SU-DHL-6 (cell line): ENCODE results near the gene TOP1.

Experiments used
- H2AFZ ChIP-seq: fragments of 200-600 bp; sonication (generic); 2 replicates; pipeline ENCODE4 v1.6.1; 2014; ENCODE audit warnings: low read depth, mild to moderate bottlenecking, moderate library complexity, mixed read lengths, antibody characterized with exemption, low read length; ENCODE audit not compliant: severe bottlenecking
- H3F3A ChIP-seq: fragments of 200-600 bp; shearing (Covaris generic); 2 replicates; pipeline ENCODE4 v1.6.0; 2016; ENCODE audit warnings: antibody characterized with exemption, mild to moderate bottlenecking; ENCODE audit not compliant: insufficient read depth
- H3K27ac ChIP-seq: fragments of 200-600 bp; sonication (generic); 2 replicates; pipeline ENCODE4 v1.5.1; 2016; ENCODE audit warnings: low read depth, mild to moderate bottlenecking, low read length, moderate library complexity, mixed read lengths
- H3K27me3 ChIP-seq: fragments of 200-600 bp; sonication (generic), shearing (Covaris generic); 2 replicates; pipeline ENCODE4 v1.6.0; 2014; ENCODE audit warnings: mild to moderate bottlenecking, low read length
- H3K36me3 ChIP-seq: fragments of 200-600 bp; sonication (generic); 2 replicates; pipeline ENCODE4 v1.6.1; 2014; ENCODE audit warnings: mild to moderate bottlenecking, low read length, mixed read lengths
- H3K4me2 ChIP-seq: fragments of 300-600, 200-600 bp; shearing (Covaris generic), sonication (generic); 2 replicates; pipeline ENCODE4 v1.6.0; 2014; ENCODE audit warnings: low read length, low read depth, mild to moderate bottlenecking; ENCODE audit not compliant: poor library complexity, severe bottlenecking
- H3K4me3 ChIP-seq: fragments of 200-600 bp; sonication (generic); 2 replicates; pipeline ENCODE4 v1.5.1; 2014; ENCODE audit warnings: antibody characterized with exemption, low read length, mild to moderate bottlenecking, mixed read lengths; ENCODE audit not compliant: insufficient read depth, poor library complexity, severe bottlenecking
- H3K79me2 ChIP-seq: fragments of 200-600 bp; sonication (generic); 2 replicates; pipeline ENCODE4 v1.6.1; 2014; ENCODE audit warnings: mild to moderate bottlenecking, low read length, moderate library complexity; ENCODE audit not compliant: insufficient read depth
- H3K9ac ChIP-seq: fragments of 200-600 bp; sonication (generic); 2 replicates; pipeline ENCODE4 v1.7.0; 2014; ENCODE audit warnings: mild to moderate bottlenecking, low read length
- H3K9me2 ChIP-seq: fragments of 200-600 bp; sonication (generic); replicated peaks from 2 replicates; pipeline ENCODE4 v1.6.1; 2014; ENCODE audit warnings: low read length; ENCODE audit not compliant: insufficient read depth
- H3K9me3 ChIP-seq: fragments of 200-600 bp; sonication (generic); 2 replicates; pipeline ENCODE4 v1.6.1; 2014; ENCODE audit warnings: low read length, mixed read lengths; ENCODE audit not compliant: insufficient read depth
- H4K20me1 ChIP-seq: fragments of 200-600 bp; sonication (generic); 2 replicates; pipeline ENCODE4 v1.6.1; 2014; ENCODE audit warnings: low read depth, mild to moderate bottlenecking, antibody characterized with exemption, low read length, moderate library complexity, mixed read lengths
- EZH2phosphoT487 ChIP-seq: fragments of 200-600 bp; sonication (generic), shearing (Covaris generic); conservative IDR thresholded peaks from 2 replicates; pipeline ENCODE4 v1.6.1; 2018; ENCODE audit warnings: mild to moderate bottlenecking, antibody characterized with exemption, low read length, moderate library complexity, mixed read lengths
- TF ChIP-seq, protein P1 (sequence below): fragments of 200-600 bp; sonication (generic); IDR thresholded peaks from one replicate; pipeline ENCODE4 v1.5.1; 2017; ENCODE audit warnings: antibody characterized with exemption, mild to moderate bottlenecking, low read length, moderate library complexity; ENCODE audit not compliant: insufficient read depth, poor library complexity, severe bottlenecking

Gene TOP1

DNA sequence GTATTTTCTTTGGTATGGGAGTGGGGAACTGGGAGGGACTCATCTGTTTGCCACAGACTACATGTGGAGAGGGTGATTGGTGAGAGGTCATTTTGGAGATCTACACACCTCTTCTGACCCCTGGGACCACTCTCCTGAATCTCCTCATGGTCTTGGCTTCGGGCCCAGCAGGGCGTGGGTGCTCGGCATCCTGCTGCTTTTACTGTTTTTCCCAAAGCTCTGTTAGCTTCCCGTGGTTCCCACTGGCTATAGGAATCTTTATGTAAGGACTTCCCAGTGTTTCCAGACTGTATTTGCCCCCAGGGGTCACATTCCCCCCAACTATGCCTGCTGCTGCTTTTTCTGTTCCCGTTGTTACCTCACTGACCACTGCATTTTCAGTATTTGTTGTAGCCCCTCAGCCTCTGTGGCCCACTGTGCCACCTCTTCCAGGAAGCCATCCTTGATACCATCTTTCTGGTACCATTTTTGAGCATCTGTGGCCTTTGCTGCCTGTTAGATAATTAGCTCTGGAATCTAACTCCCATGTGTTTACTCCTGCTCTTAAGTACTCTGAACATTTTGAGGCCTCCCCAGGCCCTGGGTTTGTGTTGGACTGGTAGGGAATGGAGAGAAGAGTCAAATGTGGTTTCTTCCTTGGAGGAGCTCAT lies 123.6 kb downstream of the TOP1 start:
- H4K20me1 ChIP-seq = peaks cover 3% of the 10 kb centered on the region; the same call in 1 of the 2 replicates
- TF ChIP-seq, protein P1, sequence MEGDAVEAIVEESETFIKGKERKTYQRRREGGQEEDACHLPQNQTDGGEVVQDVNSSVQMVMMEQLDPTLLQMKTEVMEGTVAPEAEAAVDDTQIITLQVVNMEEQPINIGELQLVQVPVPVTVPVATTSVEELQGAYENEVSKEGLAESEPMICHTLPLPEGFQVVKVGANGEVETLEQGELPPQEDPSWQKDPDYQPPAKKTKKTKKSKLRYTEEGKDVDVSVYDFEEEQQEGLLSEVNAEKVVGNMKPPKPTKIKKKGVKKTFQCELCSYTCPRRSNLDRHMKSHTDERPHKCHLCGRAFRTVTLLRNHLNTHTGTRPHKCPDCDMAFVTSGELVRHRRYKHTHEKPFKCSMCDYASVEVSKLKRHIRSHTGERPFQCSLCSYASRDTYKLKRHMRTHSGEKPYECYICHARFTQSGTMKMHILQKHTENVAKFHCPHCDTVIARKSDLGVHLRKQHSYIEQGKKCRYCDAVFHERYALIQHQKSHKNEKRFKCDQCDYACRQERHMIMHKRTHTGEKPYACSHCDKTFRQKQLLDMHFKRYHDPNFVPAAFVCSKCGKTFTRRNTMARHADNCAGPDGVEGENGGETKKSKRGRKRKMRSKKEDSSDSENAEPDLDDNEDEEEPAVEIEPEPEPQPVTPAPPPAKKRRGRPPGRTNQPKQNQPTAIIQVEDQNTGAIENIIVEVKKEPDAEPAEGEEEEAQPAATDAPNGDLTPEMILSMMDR = no peak
- no peak for TF ChIP-seq EZH2phosphoT487
- no peak overlapping the region for H3K4me3 ChIP-seq
- H3K27ac ChIP-seq = no peak overlapping the region
- H3F3A ChIP-seq = no peaks in the 10 kb centered on the region
- H3K9me2 ChIP-seq = no peaks in the 10 kb centered on the region
- no peak overlapping the region for H3K4me2 ChIP-seq
- H3K9me3 ChIP-seq = no peaks in the 10 kb centered on the region
- peaks cover 48% of the 10 kb centered on the region; the same call in 1 of the 2 replicates for H3K79me2 ChIP-seq
- no peaks in the 10 kb centered on the region for H3K27me3 ChIP-seq
- no peaks in the 10 kb centered on the region for H3K36me3 ChIP-seq
- no peak overlapping the region for H3K9ac ChIP-seq
- H2AFZ ChIP-seq = no peak overlapping the region

DNA sequence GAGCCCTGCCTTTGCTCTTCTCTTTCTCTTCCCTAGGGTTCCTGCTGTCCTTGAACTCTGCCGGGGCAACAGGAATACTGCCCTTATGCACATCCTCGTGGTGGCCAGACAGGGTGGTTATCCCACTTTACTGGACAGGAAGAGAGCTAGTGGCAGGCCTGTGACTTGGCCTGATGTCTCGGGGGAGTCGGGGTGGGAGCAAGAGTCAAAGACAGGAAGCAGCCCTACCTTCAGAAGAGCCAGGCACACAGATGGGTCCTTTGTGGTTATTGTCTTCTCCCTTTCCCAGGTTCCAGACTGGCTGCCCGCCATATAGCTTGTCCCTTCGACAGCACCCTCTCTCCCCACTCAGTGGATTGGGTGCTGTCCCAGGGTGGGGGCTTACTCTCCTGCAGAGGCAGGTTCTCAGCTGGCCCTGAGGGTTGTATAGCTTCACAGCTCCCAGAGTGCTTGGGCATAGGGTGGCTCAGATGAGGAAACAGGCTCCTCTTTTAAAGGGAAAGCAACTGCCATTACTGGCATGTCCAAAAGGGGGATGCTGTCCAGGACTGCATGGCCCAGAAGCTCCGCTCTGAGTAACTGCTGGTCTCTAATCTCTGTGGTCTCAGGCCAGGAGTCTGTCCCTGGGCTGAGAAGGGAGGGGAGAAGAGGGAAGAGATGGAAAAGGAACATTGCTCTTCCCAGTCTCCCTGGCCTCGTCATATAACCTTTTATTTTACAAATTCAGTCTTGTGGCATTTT lies 126.0 kb downstream of the TOP1 start:
- Histone ChIP-seq H3K4me3 (no peak overlapping the region), H3K9me3 (no peaks in the 10 kb centered on the region), H3K4me2 (no peak overlapping the region), H2AFZ (no peak overlapping the region), H3K79me2 (peaks cover 48% of the 10 kb centered on the region; the same call in 1 of the 2 replicates), H3K9me2 (no peaks in the 10 kb centered on the region), H3F3A (no peaks in the 10 kb centered on the region), H3K36me3 (no peaks in the 10 kb centered on the region), H3K27ac (no peak overlapping the region), H4K20me1 (peaks cover 6% of the 10 kb centered on the region; the same call in 1 of the 2 replicates), H3K27me3 (no peaks in the 10 kb centered on the region), H3K9ac (no peak overlapping the region)
- TF ChIP-seq, protein P1 = no peak
- no peak for TF ChIP-seq EZH2phosphoT487

DNA sequence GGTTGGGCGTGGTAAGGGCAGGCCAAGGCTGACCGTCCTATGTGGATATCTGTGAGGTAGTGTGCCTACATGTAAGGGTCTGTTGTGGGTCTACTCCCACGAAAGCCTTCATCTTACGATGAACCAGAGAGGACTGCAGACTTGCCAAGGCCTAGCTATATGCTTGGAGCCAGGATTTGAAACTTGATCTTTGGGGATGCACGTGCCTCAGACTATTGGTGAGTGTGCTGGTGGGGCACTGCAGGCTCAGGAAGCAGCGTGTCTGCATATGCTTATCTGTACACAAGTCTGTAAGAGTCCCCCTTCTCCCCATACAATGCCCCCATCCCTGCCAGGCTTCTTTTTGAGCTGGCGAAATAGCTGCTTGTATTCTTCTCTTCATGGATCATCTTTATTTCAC lies 126.6 kb downstream of the TOP1 start:
- no peaks in the 10 kb centered on the region for H3F3A ChIP-seq
- no peaks in the 10 kb centered on the region for H3K27me3 ChIP-seq
- H4K20me1 ChIP-seq = peaks cover 6% of the 10 kb centered on the region; the same call in 1 of the 2 replicates
- peaks cover 48% of the 10 kb centered on the region; the same call in 1 of the 2 replicates for H3K79me2 ChIP-seq
- TF ChIP-seq, protein P1 = no peak
- no peak for TF ChIP-seq EZH2phosphoT487
- no peak overlapping the region for H3K4me3 ChIP-seq
- H3K36me3 ChIP-seq = no peaks in the 10 kb centered on the region
- no peak overlapping the region for H2AFZ ChIP-seq
- H3K9me2 ChIP-seq = no peaks in the 10 kb centered on the region
- H3K9me3 ChIP-seq = no peaks in the 10 kb centered on the region
- H3K4me2 ChIP-seq = no peak overlapping the region
- H3K9ac ChIP-seq = no peak overlapping the region
- no peak overlapping the region for H3K27ac ChIP-seq
